BE2C (cell line): ENCODE results near the gene SFT2D1.
"Not testable (repeated sequence)": the region's sequence is repeated elsewhere in the genome, so short reads cannot be mapped to it uniquely, and the experiment has no call there.

Experiments used
- DNase-seq: peaks from one replicate; pipeline ENCODE4 v3.0.0-alpha.2; 2020
- H3K27me3 ChIP-seq: fragments of 250-450 bp; sonication (Bioruptor Pico); 2 replicates; pipeline ENCODE4 v1.5.1; 2020; ENCODE audit warnings: mild to moderate bottlenecking
- H3K36me3 ChIP-seq: fragments of 250-450 bp; sonication (Bioruptor Pico); 2 replicates; pipeline ENCODE4 v1.5.1; 2020; ENCODE audit warnings: mild to moderate bottlenecking
- H3K4me1 ChIP-seq: fragments of 250-450 bp; sonication (Bioruptor Pico); 2 replicates; pipeline ENCODE4 v1.5.1; 2020
- H3K4me3 ChIP-seq: 2 replicates; pipeline ENCODE4 v1.5.1; 2011; ENCODE audit warnings: low read depth, low read length
- H3K9me3 ChIP-seq: fragments of 250-450 bp; sonication (Bioruptor Pico); 2 replicates; pipeline ENCODE4 v1.5.1; 2020
- TF ChIP-seq, protein P1 (sequence below): IDR thresholded peaks from 2 replicates; pipeline ENCODE4 v1.5.1; 2012; ENCODE audit warnings: mild to moderate bottlenecking, low read depth, low read length

The SFT2D1 gene

DNA sequence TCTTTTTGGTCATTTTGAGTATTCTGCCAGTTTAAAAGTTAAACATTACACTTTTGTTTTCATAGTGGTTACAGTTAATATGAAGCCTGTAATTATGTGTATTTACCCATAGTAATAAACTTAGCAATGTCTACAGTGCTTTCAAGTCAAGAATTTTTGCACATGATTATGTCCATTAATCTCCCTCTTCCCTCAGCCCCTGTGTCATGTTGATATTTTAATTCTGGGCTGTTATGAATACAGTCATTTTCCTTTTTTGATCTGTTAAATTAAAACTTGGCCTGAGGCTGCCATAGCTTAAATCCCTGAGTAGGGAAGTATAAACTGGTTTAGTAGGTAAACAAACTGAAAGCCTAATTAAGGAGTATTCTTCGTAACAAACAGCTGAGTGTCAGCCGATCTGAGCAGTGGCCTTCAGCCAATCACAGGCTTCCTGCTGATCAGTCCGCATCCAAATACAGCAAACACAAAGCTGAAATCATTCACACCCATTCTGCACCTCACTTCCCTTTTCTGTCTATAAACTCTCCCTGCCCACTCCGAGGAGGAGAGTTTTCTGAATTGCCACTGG lies 9.5 kb upstream of the SFT2D1 start:
- DNase-seq: no peak
- Histone ChIP-seq H3K4me1 (no peaks in the 10 kb centered on the region), H3K9me3 (no peaks in the 10 kb centered on the region), H3K36me3 (no peaks in the 10 kb centered on the region), H3K27me3 (no peaks in the 10 kb centered on the region), H3K4me3 (no peak overlapping the region)
- TF ChIP-seq, protein P1, sequence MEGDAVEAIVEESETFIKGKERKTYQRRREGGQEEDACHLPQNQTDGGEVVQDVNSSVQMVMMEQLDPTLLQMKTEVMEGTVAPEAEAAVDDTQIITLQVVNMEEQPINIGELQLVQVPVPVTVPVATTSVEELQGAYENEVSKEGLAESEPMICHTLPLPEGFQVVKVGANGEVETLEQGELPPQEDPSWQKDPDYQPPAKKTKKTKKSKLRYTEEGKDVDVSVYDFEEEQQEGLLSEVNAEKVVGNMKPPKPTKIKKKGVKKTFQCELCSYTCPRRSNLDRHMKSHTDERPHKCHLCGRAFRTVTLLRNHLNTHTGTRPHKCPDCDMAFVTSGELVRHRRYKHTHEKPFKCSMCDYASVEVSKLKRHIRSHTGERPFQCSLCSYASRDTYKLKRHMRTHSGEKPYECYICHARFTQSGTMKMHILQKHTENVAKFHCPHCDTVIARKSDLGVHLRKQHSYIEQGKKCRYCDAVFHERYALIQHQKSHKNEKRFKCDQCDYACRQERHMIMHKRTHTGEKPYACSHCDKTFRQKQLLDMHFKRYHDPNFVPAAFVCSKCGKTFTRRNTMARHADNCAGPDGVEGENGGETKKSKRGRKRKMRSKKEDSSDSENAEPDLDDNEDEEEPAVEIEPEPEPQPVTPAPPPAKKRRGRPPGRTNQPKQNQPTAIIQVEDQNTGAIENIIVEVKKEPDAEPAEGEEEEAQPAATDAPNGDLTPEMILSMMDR: no peak

DNA sequence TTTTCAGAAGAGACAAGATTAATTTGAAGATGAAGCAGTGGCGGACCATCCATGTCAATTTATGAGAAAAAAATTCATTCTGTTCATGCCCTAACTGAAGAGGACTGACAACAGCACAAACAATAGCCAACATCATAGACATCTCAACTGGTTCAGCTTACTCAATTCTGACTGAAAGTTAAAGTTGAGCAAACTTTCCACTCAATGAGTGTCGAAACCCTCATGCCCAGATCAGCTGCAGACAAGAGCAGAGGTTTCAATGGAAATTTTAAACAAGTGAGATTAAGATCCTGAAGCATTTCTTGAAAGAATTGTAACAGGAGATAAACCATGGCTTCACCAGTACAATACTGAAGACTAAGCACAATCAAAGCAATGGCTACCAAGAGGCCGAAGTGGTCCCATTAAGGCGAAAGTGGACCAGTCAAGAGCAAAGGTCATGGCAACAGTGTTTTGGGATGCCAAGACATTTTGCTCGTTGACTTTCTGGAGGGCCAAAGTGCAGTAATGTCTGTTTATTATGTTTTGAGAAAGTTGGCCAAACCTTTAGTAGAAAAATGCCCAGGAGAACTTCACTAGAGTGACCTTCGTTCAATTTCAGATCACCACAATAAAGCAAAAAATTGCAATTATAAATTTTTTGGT lies 6.1 kb upstream of the SFT2D1 start:
- Histone ChIP-seq H3K27me3 (no peaks in the 10 kb centered on the region), H3K4me1 (peaks cover 1% of the 10 kb centered on the region; the same call in 1 of the 2 replicates), H3K4me3 (no peak overlapping the region), H3K9me3 (no peaks in the 10 kb centered on the region), H3K36me3 (no peaks in the 10 kb centered on the region)
- DNase-seq: no peak
- TF ChIP-seq, protein P1: no peak

DNA sequence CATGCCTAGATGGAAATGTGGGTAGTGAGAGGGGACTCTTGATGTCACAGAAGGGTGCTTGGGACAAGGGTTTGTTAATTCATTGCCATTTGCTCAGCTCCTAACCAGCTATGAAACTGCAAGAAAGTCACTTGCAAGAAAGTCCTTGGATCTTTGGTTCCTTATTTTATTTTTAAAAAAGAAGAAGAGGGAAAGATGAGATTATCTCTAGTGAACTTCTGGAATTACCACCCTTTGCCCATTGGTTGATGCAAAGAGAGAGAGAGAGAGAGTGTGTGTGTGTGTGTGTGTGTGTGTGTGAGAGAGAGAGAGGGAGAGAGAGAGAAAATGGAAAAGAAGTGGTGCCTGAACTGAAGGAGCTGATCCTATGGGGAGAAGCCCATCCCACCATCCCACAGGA lies 4.6 kb upstream of the SFT2D1 start:
- Histone ChIP-seq H3K36me3 (no peaks in the 10 kb centered on the region), H3K9me3 (no peaks in the 10 kb centered on the region), H3K27me3 (no peaks in the 10 kb centered on the region), H3K4me3 (no peak overlapping the region), H3K4me1 (peaks cover 4% of the 10 kb centered on the region; the same call in 1 of the 2 replicates)
- TF ChIP-seq, protein P1: no peak
- no peak for DNase-seq

DNA sequence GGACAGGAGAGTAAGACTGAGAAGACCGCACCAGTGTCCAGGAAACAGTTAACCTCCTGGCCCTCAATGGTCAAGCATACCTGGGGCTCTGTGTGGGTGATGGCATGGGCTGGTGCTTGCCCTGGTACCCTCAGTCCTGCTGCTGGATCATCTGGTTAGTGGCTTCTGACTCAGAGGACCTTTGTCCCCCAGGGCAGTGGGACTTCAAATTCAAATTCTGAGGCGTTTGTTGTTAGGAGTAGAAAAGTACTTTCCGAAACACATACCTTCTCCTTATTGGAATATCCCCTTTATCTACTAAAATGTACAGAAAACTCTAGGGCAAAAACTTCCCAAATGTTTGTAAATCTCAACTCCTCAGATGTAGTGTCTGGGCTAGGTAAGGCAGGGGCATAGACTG lies 4.1 kb upstream of the SFT2D1 start:
- Histone ChIP-seq H3K36me3 (no peaks in the 10 kb centered on the region), H3K4me3 (no peak overlapping the region), H3K9me3 (no peaks in the 10 kb centered on the region), H3K4me1 (peaks cover 4% of the 10 kb centered on the region; the same call in 1 of the 2 replicates), H3K27me3 (no peaks in the 10 kb centered on the region)
- no peak for DNase-seq
- TF ChIP-seq, protein P1: no peak

DNA sequence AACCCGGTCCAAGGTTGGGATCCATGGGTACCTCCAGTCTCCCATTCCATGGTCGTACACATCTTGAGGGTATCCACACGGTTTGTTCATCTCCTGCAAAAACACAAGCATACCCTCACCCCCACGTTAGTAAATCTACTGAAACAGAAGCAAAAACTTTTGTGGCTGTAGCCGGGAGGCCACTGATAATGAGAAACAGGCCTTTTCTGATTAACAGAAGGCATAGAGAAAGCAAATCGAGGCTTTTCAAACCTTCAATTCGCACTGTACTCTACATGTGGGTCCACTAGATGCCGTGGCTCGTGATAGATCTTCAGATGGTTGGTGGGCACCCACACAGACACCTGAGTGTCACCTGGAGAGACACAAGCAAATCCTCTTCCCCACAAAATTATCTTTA lies 3.3 kb upstream of the SFT2D1 start:
- not testable (repeated sequence) for DNase-seq, H3K4me1 ChIP-seq, H3K36me3 ChIP-seq, H3K27me3 ChIP-seq, H3K9me3 ChIP-seq, H3K4me3 ChIP-seq

DNA sequence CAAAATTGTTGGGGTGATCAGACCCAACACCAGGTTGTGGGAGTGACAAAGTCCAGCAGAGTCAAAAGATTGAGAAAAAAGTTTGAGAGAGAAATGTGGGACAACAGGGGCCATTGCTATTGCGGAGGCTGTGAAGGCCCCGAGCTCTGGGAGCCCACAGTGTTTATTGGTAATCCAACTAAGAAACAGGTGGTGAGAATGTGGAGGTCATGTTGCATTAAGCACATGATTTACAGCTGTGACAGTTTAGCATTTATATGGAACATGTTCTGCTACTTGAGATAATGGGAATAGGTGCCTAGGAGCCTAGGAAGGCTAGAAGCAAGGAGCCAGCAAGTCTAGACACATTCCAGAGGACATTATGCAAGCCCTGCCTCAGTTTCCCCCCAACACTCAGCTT lies 2.6 kb upstream of the SFT2D1 start:
- not testable (repeated sequence) for H3K27me3 ChIP-seq, DNase-seq, H3K4me1 ChIP-seq, H3K36me3 ChIP-seq, H3K9me3 ChIP-seq, H3K4me3 ChIP-seq

DNA sequence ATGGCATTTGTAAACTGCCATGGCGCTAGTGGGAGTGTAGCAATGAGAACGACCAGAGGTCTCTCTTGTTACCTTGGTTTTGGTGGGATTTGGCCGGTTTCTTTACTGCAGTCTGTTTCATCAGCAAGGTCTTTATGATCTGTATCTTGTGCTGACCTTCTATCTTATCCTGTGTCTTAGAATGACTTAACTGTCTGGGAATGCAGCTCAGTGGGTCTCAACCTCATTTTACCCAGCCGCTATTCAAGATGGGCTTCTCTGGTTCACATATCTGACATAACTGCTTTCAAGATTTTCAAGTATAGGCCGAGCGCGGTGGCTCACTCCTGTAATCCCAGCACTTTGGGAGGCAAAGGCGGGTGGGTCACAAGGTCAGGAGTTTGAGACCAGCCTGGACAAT lies 1.9 kb upstream of the SFT2D1 start:
- peaks cover 4% of the 10 kb centered on the region; the same call in 1 of the 2 replicates for H3K4me1 ChIP-seq
- no peak overlapping the region for H3K4me3 ChIP-seq
- H3K27me3 ChIP-seq: no peaks in the 10 kb centered on the region
- TF ChIP-seq, protein P1: no peak
- H3K36me3 ChIP-seq: peaks cover 4% of the 10 kb centered on the region; the same call in 1 of the 2 replicates
- no peaks in the 10 kb centered on the region for H3K9me3 ChIP-seq
- no peak for DNase-seq
